Measurements from ENCODE around the gene FUCA2.

The FUCA2 gene, protein sequence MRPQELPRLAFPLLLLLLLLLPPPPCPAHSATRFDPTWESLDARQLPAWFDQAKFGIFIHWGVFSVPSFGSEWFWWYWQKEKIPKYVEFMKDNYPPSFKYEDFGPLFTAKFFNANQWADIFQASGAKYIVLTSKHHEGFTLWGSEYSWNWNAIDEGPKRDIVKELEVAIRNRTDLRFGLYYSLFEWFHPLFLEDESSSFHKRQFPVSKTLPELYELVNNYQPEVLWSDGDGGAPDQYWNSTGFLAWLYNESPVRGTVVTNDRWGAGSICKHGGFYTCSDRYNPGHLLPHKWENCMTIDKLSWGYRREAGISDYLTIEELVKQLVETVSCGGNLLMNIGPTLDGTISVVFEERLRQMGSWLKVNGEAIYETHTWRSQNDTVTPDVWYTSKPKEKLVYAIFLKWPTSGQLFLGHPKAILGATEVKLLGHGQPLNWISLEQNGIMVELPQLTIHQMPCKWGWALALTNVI

GRCh38 chr6:143510991-143511891 is at the start of gene FUCA2:
TSS of gene FUCA2 (minus strand) at chr6:143511720. CDS start at chr6:143511634, 86 bp downstream.
- H3K4me1 Mint-ChIP-seq (ENCODE audit: low read depth) = peaks cover 32% of the 10 kb centered on the region
- no peaks in the 10 kb centered on the region for H3K9me3 Mint-ChIP-seq

DNA sequence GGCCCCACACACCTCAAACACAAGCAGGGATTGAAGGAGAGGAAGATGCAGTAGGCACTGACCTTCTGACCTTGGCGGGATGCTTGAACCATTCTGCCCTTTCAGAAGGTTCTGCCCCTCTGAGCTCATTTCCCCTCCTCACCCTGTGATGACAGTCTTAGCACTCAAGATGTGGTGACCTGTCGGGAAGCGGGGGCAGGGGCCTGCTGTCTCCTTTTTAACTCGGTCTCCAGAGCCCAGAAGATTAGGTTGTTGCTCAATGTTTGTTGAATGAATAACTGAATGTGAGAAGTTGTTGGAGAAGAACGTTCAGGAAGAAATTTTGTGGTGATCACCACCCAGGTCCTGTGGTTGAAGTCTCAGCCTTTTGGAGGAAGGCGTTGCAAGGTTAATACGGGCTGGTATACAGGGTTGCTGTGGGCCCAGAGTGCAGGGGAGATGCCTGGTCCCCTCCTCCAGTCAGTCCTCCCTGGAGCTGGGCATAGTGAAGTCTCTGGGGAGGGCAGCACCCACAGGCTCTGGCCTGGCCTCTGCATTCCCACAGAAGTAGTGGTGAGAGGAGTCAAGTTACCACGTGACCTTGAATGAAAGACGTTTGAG is 49.7 kb upstream of the FUCA2 start:
- Mint-ChIP-seq H3K4me1 (ENCODE audit: low read depth) (peaks cover 5% of the 10 kb centered on the region), H3K4me3 (no peak overlapping the region), H3K9me3 (no peaks in the 10 kb centered on the region), H3K27me3 (ENCODE audit: low read depth) (no peaks in the 10 kb centered on the region), H3K27ac (no peak overlapping the region), H3K36me3 (ENCODE audit: low read depth) (peaks cover 8% of the 10 kb centered on the region)

More at GRCh38 chr6:143510991-143511891, at the start of gene FUCA2:
- Mint-ChIP-seq H3K36me3 (ENCODE audit: low read depth) (peaks cover 18% of the 10 kb centered on the region), H3K27ac (peak within 1 kb of the TSS; percentile 92), H3K27me3 (ENCODE audit: low read depth) (no peaks in the 10 kb centered on the region), H3K4me3 (peak within 1 kb of the TSS; percentile 94)

DNA sequence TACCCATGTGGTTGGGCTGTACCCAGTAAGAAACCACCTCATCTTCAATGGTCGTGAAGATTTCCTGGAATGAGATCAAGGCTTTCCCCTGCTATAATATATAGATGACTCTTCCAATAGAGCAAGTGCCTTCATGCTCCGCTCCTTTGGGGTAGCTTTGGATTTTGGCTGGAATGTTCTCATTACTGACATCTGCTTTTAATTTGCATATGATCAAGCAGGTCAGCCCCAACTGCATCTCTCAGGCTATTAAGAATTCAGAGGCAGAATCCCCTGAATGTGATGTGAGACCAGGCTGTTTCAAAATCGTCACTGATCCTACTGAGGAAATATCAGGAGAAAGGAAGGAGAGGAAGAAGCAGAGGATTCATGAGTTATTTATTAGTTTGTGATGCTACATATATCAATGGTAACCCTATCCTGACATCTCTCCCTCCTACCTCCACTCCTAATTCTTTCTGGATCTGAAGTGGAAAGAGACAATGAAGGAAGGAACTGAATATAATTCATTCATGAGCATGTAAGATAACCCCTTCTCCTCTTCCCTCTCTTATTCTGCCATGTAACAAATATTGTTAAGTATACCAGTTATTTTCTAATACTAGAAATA is 47.6 kb upstream of the FUCA2 start:
- Mint-ChIP-seq H3K27ac (no peak overlapping the region), H3K27me3 (ENCODE audit: low read depth) (no peaks in the 10 kb centered on the region), H3K4me3 (no peak overlapping the region), H3K4me1 (ENCODE audit: low read depth) (peaks cover 22% of the 10 kb centered on the region), H3K36me3 (ENCODE audit: low read depth) (peaks cover 10% of the 10 kb centered on the region), H3K9me3 (no peaks in the 10 kb centered on the region)

- H3K27me3 Mint-ChIP-seq (ENCODE audit: low read depth) = no peaks in the 10 kb centered on the region
- H3K4me3 Mint-ChIP-seq = no peak overlapping the region
- H3K36me3 Mint-ChIP-seq (ENCODE audit: low read depth) = peaks cover 10% of the 10 kb centered on the region
- peaks cover 39% of the 10 kb centered on the region for H3K4me1 Mint-ChIP-seq (ENCODE audit: low read depth)
- no peaks in the 10 kb centered on the region for H3K9me3 Mint-ChIP-seq
- no peak overlapping the region for H3K27ac Mint-ChIP-seq
Observed at GRCh38 chr6:143556529-143556928, 45.0 kb upstream of the FUCA2 start.

GRCh38 chr6:143555582-143555981 is 44.1 kb upstream of the FUCA2 start:
- H3K27ac Mint-ChIP-seq = peak overlapping the region; percentile 16
- H3K36me3 Mint-ChIP-seq (ENCODE audit: low read depth) = peaks cover 7% of the 10 kb centered on the region
- no peaks in the 10 kb centered on the region for H3K27me3 Mint-ChIP-seq (ENCODE audit: low read depth)
- H3K4me1 Mint-ChIP-seq (ENCODE audit: low read depth) = peaks cover 43% of the 10 kb centered on the region
- no peaks in the 10 kb centered on the region for H3K9me3 Mint-ChIP-seq
- peak overlapping the region; percentile 12 for H3K4me3 Mint-ChIP-seq

DNA sequence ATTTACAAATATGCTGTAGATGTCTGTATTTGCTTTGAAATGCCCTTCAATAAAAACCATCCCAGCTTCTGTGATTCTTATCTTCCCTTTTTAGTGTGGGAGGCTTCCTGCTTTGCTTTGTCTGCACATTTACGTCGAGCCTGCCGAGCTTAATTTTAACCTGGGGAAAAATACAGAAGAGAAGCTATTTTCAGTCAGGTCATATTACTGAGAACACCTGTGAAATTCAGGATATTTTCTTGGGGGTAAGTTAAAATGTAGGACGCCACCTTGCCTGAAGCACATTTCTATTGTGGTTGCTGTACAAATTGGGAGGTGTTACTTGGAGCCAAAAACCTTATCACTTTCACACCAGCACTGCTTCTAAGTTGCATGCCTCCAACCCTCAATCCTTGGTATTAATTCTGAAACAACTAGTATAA is 43.6 kb upstream of the FUCA2 start:
- Mint-ChIP-seq H3K27me3 (ENCODE audit: low read depth) (no peaks in the 10 kb centered on the region), H3K4me1 (ENCODE audit: low read depth) (peaks cover 45% of the 10 kb centered on the region), H3K4me3 (peak overlapping the region; percentile 53), H3K36me3 (ENCODE audit: low read depth) (peaks cover 9% of the 10 kb centered on the region), H3K9me3 (no peaks in the 10 kb centered on the region), H3K27ac (peak overlapping the region; percentile 22)

DNA sequence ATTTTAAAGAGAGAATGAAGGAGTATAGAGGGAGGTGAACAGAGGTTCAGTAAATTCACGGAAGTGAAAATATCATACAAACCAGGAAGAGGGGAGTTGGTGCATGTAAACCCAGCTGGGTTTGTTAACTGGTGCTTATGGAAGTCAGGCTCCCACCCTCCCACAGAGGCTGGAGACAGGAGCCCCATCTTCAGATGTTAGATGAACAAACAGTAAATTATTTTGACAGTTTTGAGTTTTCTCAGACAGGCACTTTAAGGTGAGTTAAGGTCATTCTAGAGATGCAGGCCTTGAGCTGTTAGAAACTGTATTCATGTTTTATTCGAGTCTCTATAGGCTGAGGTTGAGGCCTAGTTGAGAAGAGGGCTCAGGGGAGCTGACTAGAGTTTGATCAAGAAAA is 41.8 kb upstream of the FUCA2 start:
- H3K9me3 Mint-ChIP-seq = no peaks in the 10 kb centered on the region
- no peaks in the 10 kb centered on the region for H3K27me3 Mint-ChIP-seq (ENCODE audit: low read depth)
- H3K27ac Mint-ChIP-seq = peak overlapping the region; percentile 52
- H3K36me3 Mint-ChIP-seq (ENCODE audit: low read depth) = peaks cover 8% of the 10 kb centered on the region
- H3K4me1 Mint-ChIP-seq (ENCODE audit: low read depth) = peaks cover 62% of the 10 kb centered on the region
- no peak overlapping the region for H3K4me3 Mint-ChIP-seq

- no peaks in the 10 kb centered on the region for H3K27me3 Mint-ChIP-seq (ENCODE audit: low read depth)
- H3K36me3 Mint-ChIP-seq (ENCODE audit: low read depth) = peaks cover 6% of the 10 kb centered on the region
- H3K4me3 Mint-ChIP-seq = no peak overlapping the region
- H3K4me1 Mint-ChIP-seq (ENCODE audit: low read depth) = peaks cover 75% of the 10 kb centered on the region
- no peaks in the 10 kb centered on the region for H3K9me3 Mint-ChIP-seq
- H3K27ac Mint-ChIP-seq = peak overlapping the region; percentile 70
Observed at GRCh38 chr6:143549949-143550268, 38.4 kb upstream of the FUCA2 start.

GRCh38 chr6:143549221-143549948 is 37.9 kb upstream of the FUCA2 start:
- no peaks in the 10 kb centered on the region for H3K9me3 Mint-ChIP-seq
- peaks cover 7% of the 10 kb centered on the region for H3K36me3 Mint-ChIP-seq (ENCODE audit: low read depth)
- peak overlapping the region; percentile 11 for H3K4me3 Mint-ChIP-seq
- H3K27ac Mint-ChIP-seq = peak overlapping the region; percentile 70
- no peaks in the 10 kb centered on the region for H3K27me3 Mint-ChIP-seq (ENCODE audit: low read depth)
- H3K4me1 Mint-ChIP-seq (ENCODE audit: low read depth) = peaks cover 72% of the 10 kb centered on the region

- Mint-ChIP-seq H3K9me3 (no peaks in the 10 kb centered on the region), H3K4me1 (ENCODE audit: low read depth) (peaks cover 80% of the 10 kb centered on the region), H3K27ac (peak overlapping the region; percentile 91), H3K4me3 (peak overlapping the region; percentile 76), H3K27me3 (ENCODE audit: low read depth) (no peaks in the 10 kb centered on the region), H3K36me3 (ENCODE audit: low read depth) (peaks cover 5% of the 10 kb centered on the region)
Observed at GRCh38 chr6:143546599-143546998, 35.1 kb upstream of the FUCA2 start.

GRCh38 chr6:143545976-143546547 is 34.5 kb upstream of the FUCA2 start:
- Mint-ChIP-seq H3K4me1 (ENCODE audit: low read depth) (peaks cover 79% of the 10 kb centered on the region), H3K4me3 (peak overlapping the region; percentile 76)

GRCh38 chr6:143545165-143545564 is 33.6 kb upstream of the FUCA2 start:
- H3K4me3 Mint-ChIP-seq = peak overlapping the region; percentile 76
- no peaks in the 10 kb centered on the region for H3K27me3 Mint-ChIP-seq (ENCODE audit: low read depth)
- H3K9me3 Mint-ChIP-seq = no peaks in the 10 kb centered on the region
- peaks cover 4% of the 10 kb centered on the region for H3K36me3 Mint-ChIP-seq (ENCODE audit: low read depth)
- H3K27ac Mint-ChIP-seq = peak overlapping the region; percentile 91
- H3K4me1 Mint-ChIP-seq (ENCODE audit: low read depth) = peaks cover 77% of the 10 kb centered on the region

More at GRCh38 chr6:143545976-143546547, 34.5 kb upstream of the FUCA2 start:
- Mint-ChIP-seq H3K27ac (peak overlapping the region; percentile 91), H3K27me3 (ENCODE audit: low read depth) (no peaks in the 10 kb centered on the region), H3K9me3 (no peaks in the 10 kb centered on the region), H3K36me3 (ENCODE audit: low read depth) (peaks cover 5% of the 10 kb centered on the region)

DNA sequence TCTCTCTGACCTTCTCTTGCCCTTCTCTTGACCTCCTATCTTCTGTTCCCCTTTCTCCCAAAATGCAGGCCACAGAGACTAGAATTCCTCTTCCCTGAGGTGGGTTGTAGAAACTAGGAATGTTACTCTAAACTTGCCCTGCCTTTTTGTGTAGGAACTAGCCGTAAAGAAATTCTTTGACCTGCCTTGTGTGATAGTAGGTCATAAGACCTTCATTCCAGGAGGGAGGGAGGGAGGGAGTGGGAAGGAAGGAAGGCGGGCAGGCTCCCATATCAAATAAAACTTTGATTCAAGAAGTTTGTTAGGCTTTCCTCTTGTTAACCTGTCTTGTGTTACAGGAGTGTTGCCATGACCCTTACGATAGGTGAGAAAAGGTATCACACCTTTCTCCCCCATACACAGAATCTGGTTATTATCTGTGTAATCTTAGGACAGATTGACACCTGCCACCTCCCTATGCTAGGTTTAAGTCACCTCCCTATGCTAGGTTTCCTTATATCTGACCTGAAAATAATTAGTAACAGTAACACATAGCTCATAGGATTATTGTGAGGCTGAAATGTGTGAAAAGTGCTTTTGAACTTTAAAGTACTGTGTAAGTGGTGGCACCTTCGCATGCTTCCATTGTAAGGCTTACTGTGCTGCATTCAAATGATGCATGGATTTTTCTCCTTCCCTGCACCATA is 32.6 kb upstream of the FUCA2 start:
- Mint-ChIP-seq H3K9me3 (no peaks in the 10 kb centered on the region), H3K27ac (peak overlapping the region; percentile 74), H3K27me3 (ENCODE audit: low read depth) (no peaks in the 10 kb centered on the region), H3K36me3 (ENCODE audit: low read depth) (peaks cover 8% of the 10 kb centered on the region), H3K4me1 (ENCODE audit: low read depth) (peaks cover 78% of the 10 kb centered on the region), H3K4me3 (peak overlapping the region; percentile 29)

All from T-helper 1 cell treated with Interleukin-12 subunit alpha and Interleukin-12 subunit beta and Interleukin-4 antibody, amounts not matched to agents 30 μg/mL and 1 μg/mL, for 36 hours (primary cell).